Gastroesophageal sphincter (tissue), 4 donors: ENCODE data around the gene CASQ2. TPM values are rescaled to one million over a fixed set of nuclear protein-coding genes. Genes with fewer than 3 reads are reported as not detected.

Experiments
- ATAC-seq: fragments of 150-250 bp; one replicate; pipeline ENCODE4 v1.9.1; 2016; ENCODE audit warnings: mild to moderate bottlenecking, moderate library complexity
- H3K27ac ChIP-seq, 4 donors: fragments of 200-600 bp; sonication (generic) in 3 of 4; 1 replicate in 3 of 4; 2 replicates in 1 of 4; pipeline ENCODE4 v1.5.1; 2016 to 2019
- H3K27me3 ChIP-seq: fragments of 200-600 bp; sonication (generic); one replicate; pipeline ENCODE4 v1.5.1; 2019
- H3K36me3 ChIP-seq, 2 donors: fragments of 200-600 bp; sonication (generic); one replicate each; pipeline ENCODE4 v1.5.1; 2019; ENCODE audit warnings: control low read depth in 1 of 2
- H3K4me1 ChIP-seq, 3 donors: fragments of 200-600 bp; sonication (generic); 1 replicate in 2 of 3; 2 replicates in 1 of 3; pipeline ENCODE4 v1.5.1; 2016 to 2019; ENCODE audit warnings: control low read depth in 2 of 3
- H3K4me3 ChIP-seq, 2 donors: fragments of 200-600 bp; sonication (generic); one replicate each; pipeline ENCODE4 v1.5.1; 2019; ENCODE audit warnings: mild to moderate bottlenecking in 1 of 2, moderate library complexity in 1 of 2
- H3K9me3 ChIP-seq, 3 donors: fragments of 200-600 bp; sonication (generic); one replicate each; pipeline ENCODE4 v1.5.1; 2017 to 2019; ENCODE audit warnings: control low read depth in 2 of 3
- CTCF ChIP-seq, 4 experiments: fragments of 200-600 bp in 2 of 4; fragments of 450-650 bp in 2 of 4; sonication (generic) in 1 of 4; IDR thresholded peaks; one replicate each; pipeline ENCODE4 v1.5.1; 2017 to 2019; ENCODE audit warnings: antibody characterized with exemption in 4 of 4, mild to moderate bottlenecking in 2 of 4, moderate library complexity in 2 of 4
- EP300 ChIP-seq: sonication (generic); formaldehyde crosslinking; IDR thresholded peaks from one replicate; pipeline ENCODE4 v1.6.1; 2017; ENCODE audit warnings: antibody characterized with exemption, mild to moderate bottlenecking
- POLR2A ChIP-seq, 2 donors: fragments of 450-650 bp; IDR thresholded peaks; one replicate each; pipeline ENCODE4 v1.6.1; 2017; ENCODE audit warnings: antibody characterized with exemption in 2 of 2, mild to moderate bottlenecking in 2 of 2, moderate library complexity in 1 of 2
- POLR2AphosphoS5 ChIP-seq: sonication (generic); formaldehyde crosslinking; IDR thresholded peaks from one replicate; pipeline ENCODE4 v1.6.1; 2017; ENCODE audit warnings: antibody characterized with exemption
- WGBS, 2 donors: methylation state at CpG; one replicate each; pipeline ENCODE4 v1.1.5; 2018; ENCODE audit warnings: low coverage in 1 of 2; 5-methylcytosine and 5-hydroxymethylcytosine counted together
- total RNA-seq, 4 donors: library from RNA; depleted of rRNA; stranded (reverse); fragments of >200 nt; gene quantifications; one replicate each; pipeline ENCODE4 v1.1.0, GENCODE V29; 2016

The CASQ2 gene
- total RNA-seq, 4 donors from 2014 or later: 86.2 to 147 (median 133) TPM

GRCh38 chr1:115677182-115677555 is 91.3 kb downstream of the CASQ2 start:
- Histone ChIP-seq H3K9me3 (no peaks in the 10 kb centered on the region), H3K4me3 (no peak overlapping the region), H3K27ac (peak overlapping the region in 2 of 4 donors; percentile 82 to 86), H3K4me1 (peaks cover 0 to 75% (median 15%) of the 10 kb centered on the region in 3 donors), H3K27me3 (no peaks in the 10 kb centered on the region), H3K36me3 (peaks cover 0 to under 1% of the 10 kb centered on the region in 2 donors)
- WGBS, 2 donors: 33 to 51% methylated on average over 3 of the region's 3 CpGs
- no peak for ATAC-seq
- TF ChIP-seq CTCF (IDR thresholded peaks at IDR 0.05): no peak
- TF ChIP-seq POLR2AphosphoS5: no peak
- no peak for TF ChIP-seq POLR2A (IDR thresholded peaks at IDR 0.05)
- no peak for TF ChIP-seq EP300

- no peak for TF ChIP-seq POLR2A (IDR thresholded peaks at IDR 0.05)
- no peak for TF ChIP-seq EP300
- no peak for TF ChIP-seq POLR2AphosphoS5
- no peak for TF ChIP-seq CTCF (IDR thresholded peaks at IDR 0.05)
- Histone ChIP-seq H3K9me3 (no peaks in the 10 kb centered on the region), H3K4me3 (no peak overlapping the region), H3K36me3 (no peaks in the 10 kb centered on the region), H3K27me3 (no peaks in the 10 kb centered on the region), H3K27ac (peak overlapping the region in 2 of 4 donors; percentile 82 to 86), H3K4me1 (peaks cover 4 to 80% (median 16%) of the 10 kb centered on the region in 3 donors)
- WGBS, 2 donors: 27 to 54% methylated on average over 2 of the region's 7 CpGs
- ATAC-seq: no peak
Observed at GRCh38 chr1:115676498-115677181, 91.9 kb downstream of the CASQ2 start.

GRCh38 chr1:115672224-115673009 is 96.1 kb downstream of the CASQ2 start:
- ATAC-seq: no peak
- Histone ChIP-seq H3K27me3 (no peaks in the 10 kb centered on the region), H3K36me3 (peaks cover 0 to 18% of the 10 kb centered on the region in 2 donors), H3K9me3 (no peaks in the 10 kb centered on the region), H3K4me3 (no peak overlapping the region), H3K27ac (peak overlapping the region in 3 of 4 donors; percentile 34 to 73 (median 62)), H3K4me1 (peaks cover 5 to 83% (median 12%) of the 10 kb centered on the region in 3 donors)
- WGBS, 2 donors: 32 to 60% methylated on average over 4 to 11 of the region's 13 CpGs
- TF ChIP-seq CTCF (IDR thresholded peaks at IDR 0.05) (no peak), EP300 (no peak), POLR2AphosphoS5 (no peak), POLR2A (IDR thresholded peaks at IDR 0.05) (no peak)

- Histone ChIP-seq H3K36me3 (peaks cover 0 to 23% of the 10 kb centered on the region in 2 donors), H3K4me1 (peaks cover 5 to 83% (median 7%) of the 10 kb centered on the region in 3 donors), H3K4me3 (no peak overlapping the region), H3K27ac (peak overlapping the region in 3 of 4 donors; percentile 62 to 73 (median 66)), H3K27me3 (no peaks in the 10 kb centered on the region), H3K9me3 (no peaks in the 10 kb centered on the region)
- TF ChIP-seq POLR2AphosphoS5: no peak
- WGBS, 2 donors: 49 to 78% methylated on average over 3 to 4 of the region's 19 CpGs
- ATAC-seq: no peak
Observed at GRCh38 chr1:115671176-115671934, 97.2 kb downstream of the CASQ2 start.
